Parathyroid adenoma (tissue), 2 donors: ENCODE measurements around the gene PAX6.

Source experiments
- H2AFZ ChIP-seq: fragments of 300-600 bp; sonication (generic); one replicate; pipeline ENCODE4 v1.7.0; 2017; ENCODE audit warnings: antibody characterized with exemption, mild to moderate bottlenecking
- H3K27ac ChIP-seq: fragments of 300-600 bp; sonication (generic); one replicate; pipeline ENCODE4 v1.7.0; 2017
- H3K27me3 ChIP-seq: fragments of 300-600 bp; sonication (generic); one replicate; pipeline ENCODE4 v1.7.0; 2017; ENCODE audit warnings: low read length; ENCODE audit not compliant: control insufficient read depth, insufficient read depth
- H3K36me3 ChIP-seq: fragments of 300-600 bp; sonication (generic); one replicate; pipeline ENCODE4 v1.7.0; 2017; ENCODE audit warnings: low read length; ENCODE audit not compliant: control insufficient read depth, insufficient read depth
- H3K4me1 ChIP-seq: fragments of 300-600 bp; sonication (generic); one replicate; pipeline ENCODE4 v1.7.0; 2017; ENCODE audit warnings: control low read depth
- H3K4me2 ChIP-seq: fragments of 300-600 bp; sonication (generic); one replicate; pipeline ENCODE4 v1.7.0; 2017; ENCODE audit warnings: low read length
- H3K4me3 ChIP-seq: fragments of 300-600 bp; sonication (generic); one replicate; pipeline ENCODE4 v1.7.0; 2017; ENCODE audit warnings: low read depth, low read length
- H3K79me2 ChIP-seq: fragments of 300-600 bp; sonication (generic); one replicate; pipeline ENCODE4 v1.7.0; 2017; ENCODE audit warnings: control low read depth
- H3K9ac ChIP-seq: fragments of 300-600 bp; sonication (generic); one replicate; pipeline ENCODE4 v1.7.0; 2017; ENCODE audit warnings: mild to moderate bottlenecking
- H3K9me3 ChIP-seq: fragments of 300-600 bp; sonication (generic); one replicate; pipeline ENCODE4 v1.7.0; 2017; ENCODE audit warnings: low read length; ENCODE audit not compliant: control insufficient read depth
- TF ChIP-seq, protein P1 (sequence below): fragments of 300-600 bp; sonication (generic); IDR thresholded peaks from one replicate; pipeline ENCODE4 v1.7.0; 2017; ENCODE audit warnings: antibody characterized with exemption, mild to moderate bottlenecking
- donor health status: primary hyperparathyroidism.

Gene PAX6

DNA sequence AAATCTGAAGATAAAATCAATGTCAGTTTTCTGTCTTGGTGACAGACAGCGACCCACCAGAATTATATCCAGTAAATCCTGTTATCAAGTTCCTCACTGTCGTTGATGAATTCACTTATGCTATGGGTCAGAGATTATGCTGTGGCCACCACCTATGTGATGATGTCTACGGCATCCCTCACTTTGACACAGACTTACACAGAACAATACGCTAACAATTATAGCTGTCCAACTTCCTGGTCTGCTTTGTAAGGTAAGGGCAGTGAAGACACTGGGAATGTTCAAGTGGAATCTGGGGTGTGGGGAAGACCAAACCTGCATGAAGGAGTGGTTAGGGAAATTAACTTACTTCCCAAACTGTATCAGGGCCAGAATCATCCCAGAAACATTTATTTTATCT, 19.3 kb upstream of the PAX6 start:
- Histone ChIP-seq H3K4me1 (no peaks in the 10 kb centered on the region), H3K79me2 (no peaks in the 10 kb centered on the region), H2AFZ (no peak overlapping the region), H3K27ac (no peak overlapping the region), H3K4me2 (no peak overlapping the region), H3K36me3 (no peaks in the 10 kb centered on the region), H3K4me3 (no peak overlapping the region), H3K27me3 (no peaks in the 10 kb centered on the region), H3K9ac (no peak overlapping the region), H3K9me3 (no peaks in the 10 kb centered on the region)
- TF ChIP-seq, protein P1, sequence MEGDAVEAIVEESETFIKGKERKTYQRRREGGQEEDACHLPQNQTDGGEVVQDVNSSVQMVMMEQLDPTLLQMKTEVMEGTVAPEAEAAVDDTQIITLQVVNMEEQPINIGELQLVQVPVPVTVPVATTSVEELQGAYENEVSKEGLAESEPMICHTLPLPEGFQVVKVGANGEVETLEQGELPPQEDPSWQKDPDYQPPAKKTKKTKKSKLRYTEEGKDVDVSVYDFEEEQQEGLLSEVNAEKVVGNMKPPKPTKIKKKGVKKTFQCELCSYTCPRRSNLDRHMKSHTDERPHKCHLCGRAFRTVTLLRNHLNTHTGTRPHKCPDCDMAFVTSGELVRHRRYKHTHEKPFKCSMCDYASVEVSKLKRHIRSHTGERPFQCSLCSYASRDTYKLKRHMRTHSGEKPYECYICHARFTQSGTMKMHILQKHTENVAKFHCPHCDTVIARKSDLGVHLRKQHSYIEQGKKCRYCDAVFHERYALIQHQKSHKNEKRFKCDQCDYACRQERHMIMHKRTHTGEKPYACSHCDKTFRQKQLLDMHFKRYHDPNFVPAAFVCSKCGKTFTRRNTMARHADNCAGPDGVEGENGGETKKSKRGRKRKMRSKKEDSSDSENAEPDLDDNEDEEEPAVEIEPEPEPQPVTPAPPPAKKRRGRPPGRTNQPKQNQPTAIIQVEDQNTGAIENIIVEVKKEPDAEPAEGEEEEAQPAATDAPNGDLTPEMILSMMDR: no peak

GRCh38 chr11:31828217-31828616, 17.1 kb upstream of the PAX6 start:
- Histone ChIP-seq H3K9me3 (no peaks in the 10 kb centered on the region), H3K79me2 (no peaks in the 10 kb centered on the region), H2AFZ (no peak overlapping the region), H3K9ac (no peak overlapping the region), H3K4me3 (no peak overlapping the region), H3K27me3 (no peaks in the 10 kb centered on the region), H3K27ac (no peak overlapping the region), H3K4me2 (no peak overlapping the region), H3K36me3 (no peaks in the 10 kb centered on the region), H3K4me1 (no peaks in the 10 kb centered on the region)
- TF ChIP-seq, protein P1: no peak

GRCh38 chr11:31827455-31828206, 16.5 kb upstream of the PAX6 start:
- H3K4me2 ChIP-seq: no peak overlapping the region
- H3K36me3 ChIP-seq: no peaks in the 10 kb centered on the region
- H3K79me2 ChIP-seq: no peaks in the 10 kb centered on the region
- TF ChIP-seq, protein P1: no peak
- H2AFZ ChIP-seq: no peak overlapping the region
- no peak overlapping the region for H3K9ac ChIP-seq
- no peaks in the 10 kb centered on the region for H3K9me3 ChIP-seq
- H3K27ac ChIP-seq: no peak overlapping the region
- H3K4me1 ChIP-seq: no peaks in the 10 kb centered on the region
- H3K27me3 ChIP-seq: no peaks in the 10 kb centered on the region
- H3K4me3 ChIP-seq: no peak overlapping the region

DNA sequence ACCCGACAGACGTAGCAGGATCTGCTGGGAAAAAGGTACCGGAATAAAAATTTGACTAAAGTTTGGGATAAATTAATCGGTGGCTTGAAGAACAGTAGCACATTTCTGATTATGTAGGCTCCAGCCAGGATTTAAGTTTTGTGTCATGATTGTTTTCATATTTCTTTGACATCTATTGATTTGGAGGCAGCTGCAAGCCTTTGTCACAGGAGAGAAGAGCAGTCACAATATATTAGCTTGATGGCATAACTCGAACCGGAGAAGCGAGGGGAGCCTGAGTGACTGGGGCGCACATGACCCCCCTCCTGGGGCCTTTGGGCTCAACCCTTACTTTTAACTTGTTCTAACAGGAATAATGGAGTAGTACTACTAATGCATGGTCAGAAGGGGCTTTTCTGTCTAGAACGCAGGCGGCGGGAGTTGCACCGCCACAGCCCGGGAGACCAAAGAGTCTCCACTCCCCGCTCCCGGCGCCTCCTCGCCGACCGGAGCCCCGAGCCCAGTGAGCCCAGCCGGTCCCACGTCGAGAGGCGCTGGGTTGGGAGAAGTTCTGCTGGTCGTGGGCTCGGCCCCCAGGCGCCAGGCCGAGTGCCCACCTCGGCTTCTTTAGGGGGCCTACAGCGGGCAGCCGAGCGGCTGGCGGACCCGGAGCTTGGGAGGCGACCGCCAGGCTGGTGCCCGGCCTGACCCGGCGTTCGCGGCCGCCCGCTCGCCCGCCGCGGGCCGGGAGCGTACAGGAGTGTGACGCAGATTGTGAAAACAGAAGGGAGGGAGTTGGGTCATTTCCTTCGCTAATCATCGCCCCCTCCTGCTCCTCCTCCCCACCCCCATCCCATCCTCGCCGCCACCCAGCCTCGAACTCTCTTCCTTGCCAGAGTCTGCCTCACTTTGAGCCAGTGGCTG, 15.7 kb upstream of the PAX6 start:
- H3K79me2 ChIP-seq: no peaks in the 10 kb centered on the region
- TF ChIP-seq, protein P1: no peak
- no peak overlapping the region for H2AFZ ChIP-seq
- no peak overlapping the region for H3K27ac ChIP-seq
- H3K9ac ChIP-seq: no peak overlapping the region
- H3K4me2 ChIP-seq: no peak overlapping the region
- H3K4me3 ChIP-seq: no peak overlapping the region
- no peaks in the 10 kb centered on the region for H3K36me3 ChIP-seq
- H3K9me3 ChIP-seq: no peaks in the 10 kb centered on the region
- no peaks in the 10 kb centered on the region for H3K27me3 ChIP-seq
- H3K4me1 ChIP-seq: no peaks in the 10 kb centered on the region
